ENCODE results near the gene CHST11. TPM values are rescaled to one million over a fixed set of nuclear protein-coding genes. Genes with fewer than 3 reads are reported as not detected.

The CHST11 gene
- total and polyA plus RNA-seq, 2 donors from 2014 or later: 2.0 to 23.3 TPM

- Histone ChIP-seq H3K4me3 (ENCODE audit: low read length in 3 of 3) (no peak overlapping the region), H3K9me3 (ENCODE audit: control insufficient read depth in 2 of 3, insufficient read depth in 1 of 3, low read length in 3 of 3) (no peaks in the 10 kb centered on the region), H3K9ac (ENCODE audit: low read length in 3 of 3) (no peak overlapping the region), H3K27me3 (ENCODE audit: control insufficient read depth, insufficient read depth, low read length) (no peaks in the 10 kb centered on the region), H3K4me1 (ENCODE audit: control insufficient read depth in 2 of 3, insufficient read depth in 2 of 3, low read depth in 1 of 3, low read length in 3 of 3) (no peaks in the 10 kb centered on the region), H3K36me3 (ENCODE audit: control insufficient read depth in 2 of 3, insufficient read depth in 3 of 3, low read length in 3 of 3) (no peaks in the 10 kb centered on the region), H3K27ac (ENCODE audit: low read depth in 2 of 2, low read length in 2 of 2) (no peak overlapping the region)
- no peak for TF ChIP-seq CTCF (IDR thresholded peaks at IDR 0.05; ENCODE audit: borderline replicate concordance, extremely low read depth, insufficient read depth)
- FAIRE-seq (no peak), DNase-seq (no peak)
- intact Hi-C loops (cut with DNase I): no loop called here
Measured at GRCh38 chr12:104701301-104701700, 244.6 kb downstream of the CHST11 start.

- H3K9ac ChIP-seq (ENCODE audit: low read length in 3 of 3): no peak overlapping the region
- H3K4me1 ChIP-seq (ENCODE audit: control insufficient read depth in 2 of 3, insufficient read depth in 2 of 3, low read depth in 1 of 3, low read length in 3 of 3): no peaks in the 10 kb centered on the region
- no peaks in the 10 kb centered on the region for H3K27me3 ChIP-seq (ENCODE audit: control insufficient read depth, insufficient read depth, low read length)
- no peak overlapping the region for H3K27ac ChIP-seq (ENCODE audit: low read depth in 2 of 2, low read length in 2 of 2)
- no peak for TF ChIP-seq CTCF (IDR thresholded peaks at IDR 0.05; ENCODE audit: borderline replicate concordance, extremely low read depth, insufficient read depth)
- H3K9me3 ChIP-seq (ENCODE audit: control insufficient read depth in 2 of 3, insufficient read depth in 1 of 3, low read length in 3 of 3): no peaks in the 10 kb centered on the region
- FAIRE-seq (no peak), DNase-seq (no peak)
- H3K4me3 ChIP-seq (ENCODE audit: low read length in 3 of 3): no peak overlapping the region
- no peaks in the 10 kb centered on the region for H3K36me3 ChIP-seq (ENCODE audit: control insufficient read depth in 2 of 3, insufficient read depth in 3 of 3, low read length in 3 of 3)
- intact Hi-C loops (cut with DNase I): no loop called here
Measured at GRCh38 chr12:104701756-104702155, 245.0 kb downstream of the CHST11 start.

GRCh38 chr12:104702565-104703139 lies 245.9 kb downstream of the CHST11 start:
- DNase-seq (peak in 2 of 5 donors; percentile 28 to 92), FAIRE-seq (no peak)
- Histone ChIP-seq H3K9me3 (ENCODE audit: control insufficient read depth in 2 of 3, insufficient read depth in 1 of 3, low read length in 3 of 3) (no peaks in the 10 kb centered on the region), H3K4me1 (ENCODE audit: control insufficient read depth in 2 of 3, insufficient read depth in 2 of 3, low read depth in 1 of 3, low read length in 3 of 3) (no peaks in the 10 kb centered on the region), H3K27me3 (ENCODE audit: control insufficient read depth, insufficient read depth, low read length) (no peaks in the 10 kb centered on the region), H3K27ac (ENCODE audit: low read depth in 2 of 2, low read length in 2 of 2) (no peak overlapping the region), H3K9ac (ENCODE audit: low read length in 3 of 3) (no peak overlapping the region), H3K4me3 (ENCODE audit: low read length in 3 of 3) (no peak overlapping the region), H3K36me3 (ENCODE audit: control insufficient read depth in 2 of 3, insufficient read depth in 3 of 3, low read length in 3 of 3) (no peaks in the 10 kb centered on the region)
- TF ChIP-seq CTCF (IDR thresholded peaks at IDR 0.05; ENCODE audit: borderline replicate concordance, extremely low read depth, insufficient read depth): no peak
- intact Hi-C loops (cut with DNase I): no loop called here

DNA sequence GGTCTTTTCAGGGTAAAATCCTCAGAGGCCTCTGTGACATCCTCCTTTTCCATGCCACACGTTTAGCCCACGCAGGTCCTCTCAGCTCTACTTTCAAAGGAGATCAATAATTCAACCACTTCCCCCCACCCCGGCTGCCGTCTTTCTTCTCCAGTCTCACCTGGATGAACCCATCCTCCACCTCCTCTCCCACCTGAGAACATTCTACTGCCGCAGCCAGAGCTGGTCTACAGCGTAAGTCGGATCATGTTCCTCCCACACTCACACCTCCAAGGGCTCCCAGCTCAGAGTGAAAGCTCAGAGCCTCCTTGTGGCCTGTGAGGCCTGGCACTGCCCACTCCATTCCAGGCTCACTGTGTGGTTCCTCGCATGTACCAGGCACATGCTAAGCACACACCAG lies 246.6 kb downstream of the CHST11 start:
- no peaks in the 10 kb centered on the region for H3K9me3 ChIP-seq (ENCODE audit: control insufficient read depth in 2 of 3, insufficient read depth in 1 of 3, low read length in 3 of 3)
- no peak overlapping the region for H3K9ac ChIP-seq (ENCODE audit: low read length in 3 of 3)
- intact Hi-C loops (cut with DNase I): no loop called here
- no peaks in the 10 kb centered on the region for H3K4me1 ChIP-seq (ENCODE audit: control insufficient read depth in 2 of 3, insufficient read depth in 2 of 3, low read depth in 1 of 3, low read length in 3 of 3)
- no peak for TF ChIP-seq CTCF (IDR thresholded peaks at IDR 0.05; ENCODE audit: borderline replicate concordance, extremely low read depth, insufficient read depth)
- H3K36me3 ChIP-seq (ENCODE audit: control insufficient read depth in 2 of 3, insufficient read depth in 3 of 3, low read length in 3 of 3): no peaks in the 10 kb centered on the region
- H3K4me3 ChIP-seq (ENCODE audit: low read length in 3 of 3): no peak overlapping the region
- FAIRE-seq (no peak), DNase-seq (peak in 3 of 5 donors; percentile 36 to 59 (median 52))
- no peaks in the 10 kb centered on the region for H3K27me3 ChIP-seq (ENCODE audit: control insufficient read depth, insufficient read depth, low read length)
- H3K27ac ChIP-seq (ENCODE audit: low read depth in 2 of 2, low read length in 2 of 2): no peak overlapping the region
